Breast epithelium (tissue), 4 donors: ENCODE results near the gene SF3A1. TPM values are rescaled to one million over a fixed set of nuclear protein-coding genes. Genes with fewer than 3 reads are reported as not detected.

Experiments used
- DNase-seq, 2 donors: peaks; one replicate each; pipeline ENCODE4 v3.0.0-alpha.2; 2019; ENCODE audit warnings: low spot score in 2 of 2
- H3K27ac ChIP-seq, 2 donors: fragments of 200-600 bp; sonication (generic) in 1 of 2; one replicate each; pipeline ENCODE4 v1.5.1; 2016 to 2019; ENCODE audit warnings: mild to moderate bottlenecking in 1 of 2
- H3K27me3 ChIP-seq, 2 donors: fragments of 200-600 bp; sonication (generic) in 1 of 2; one replicate each; pipeline versions ENCODE4 v1.5.1 to v1.6.0; 2017 to 2019; ENCODE audit warnings: control low read depth in 1 of 2, mild to moderate bottlenecking in 1 of 2
- H3K36me3 ChIP-seq: fragments of 200-600 bp; one replicate; pipeline ENCODE4 v1.5.1; 2019
- H3K4me1 ChIP-seq, 2 donors: fragments of 200-600 bp; sonication (generic); one replicate each; pipeline ENCODE4 v1.5.1; 2016 to 2019; ENCODE audit warnings: control low read depth in 1 of 2
- H3K4me3 ChIP-seq, 3 donors: fragments of 200-600 bp; sonication (generic); 1 replicate in 2 of 3; 2 replicates in 1 of 3; pipeline ENCODE4 v1.5.1; 2016 to 2019; ENCODE audit warnings: mild to moderate bottlenecking in 3 of 3, moderate library complexity in 2 of 3
- H3K9me3 ChIP-seq, 2 donors: fragments of 200-600 bp; sonication (generic) in 1 of 2; one replicate each; pipeline ENCODE4 v1.5.1; 2016 to 2019; ENCODE audit warnings: control low read depth in 1 of 2
- CTCF ChIP-seq, 3 donors: fragments of 450-650 bp; IDR thresholded peaks; one replicate each; pipeline ENCODE4 v1.5.1; 2016 to 2017; ENCODE audit warnings: antibody characterized with exemption in 3 of 3, mild to moderate bottlenecking in 3 of 3, moderate library complexity in 3 of 3
- POLR2A ChIP-seq: fragments of 450-650 bp; IDR thresholded peaks from one replicate; pipeline ENCODE4 v1.6.1; 2016; ENCODE audit warnings: antibody characterized with exemption, mild to moderate bottlenecking, moderate library complexity
- POLR2AphosphoS5 ChIP-seq, 3 donors: sonication (generic); formaldehyde crosslinking; IDR thresholded peaks; one replicate each; pipeline ENCODE4 v1.6.1; 2017; ENCODE audit warnings: antibody characterized with exemption in 3 of 3
- intact Hi-C: fragments of 100-400 bp; cut with DNase I; formaldehyde crosslinking; loops from one replicate; pipeline ENCODE4 v1.15.1; 2023; ENCODE audit warnings: low total_unique reads
- total RNA-seq, 3 donors: library from RNA; depleted of rRNA; stranded (reverse); fragments of >200 nt; gene quantifications; one replicate each; pipeline ENCODE4 v1.1.0, GENCODE V29; 2016

Gene SF3A1
- total RNA-seq, 3 donors from 2014 or later, result 47.7 to 68.6 (median 47.9) TPM

GRCh38 chr22:30351226-30351625, 5.5 kb downstream of the SF3A1 start:
- TF ChIP-seq CTCF (IDR thresholded peaks at IDR 0.05) (no peak), POLR2A (no peak), POLR2AphosphoS5 (IDR thresholded peaks at IDR 0.05) (no peak)
- DNase-seq, result no peak
- intact Hi-C loops, result no loop called here
- Histone ChIP-seq H3K4me1 (peaks cover 0 to 11% of the 10 kb centered on the region in 2 donors), H3K9me3 (no peaks in the 10 kb centered on the region), H3K27me3 (no peaks in the 10 kb centered on the region), H3K4me3 (no peak overlapping the region), H3K27ac (no peak overlapping the region), H3K36me3 (peaks cover under 1% of the 10 kb centered on the region)

GRCh38 chr22:30348809-30349208, 7.9 kb downstream of the SF3A1 start:
- Histone ChIP-seq H3K27me3 (no peaks in the 10 kb centered on the region), H3K9me3 (no peaks in the 10 kb centered on the region), H3K4me3 (no peak overlapping the region), H3K27ac (no peak overlapping the region), H3K36me3 (peaks cover 11% of the 10 kb centered on the region), H3K4me1 (peaks cover 0 to under 1% of the 10 kb centered on the region in 2 donors)
- no peak for DNase-seq
- TF ChIP-seq POLR2AphosphoS5 (IDR thresholded peaks at IDR 0.05) (no peak), CTCF (IDR thresholded peaks at IDR 0.05) (no peak), POLR2A (no peak)
- intact Hi-C loops, result no loop called here

- DNase-seq, result no peak
- Histone ChIP-seq H3K27me3 (no peaks in the 10 kb centered on the region), H3K36me3 (peaks cover 11% of the 10 kb centered on the region), H3K9me3 (no peaks in the 10 kb centered on the region), H3K4me3 (no peak overlapping the region), H3K27ac (no peak overlapping the region), H3K4me1 (no peaks in the 10 kb centered on the region)
- intact Hi-C loops, result no loop called here
- no peak for TF ChIP-seq POLR2A
- TF ChIP-seq CTCF (IDR thresholded peaks at IDR 0.05), result no peak
- TF ChIP-seq POLR2AphosphoS5 (IDR thresholded peaks at IDR 0.05), result no peak
Observed at GRCh38 chr22:30348404-30348803, 8.3 kb downstream of the SF3A1 start.

- Histone ChIP-seq H3K4me1 (no peaks in the 10 kb centered on the region), H3K4me3 (no peak overlapping the region), H3K27me3 (no peaks in the 10 kb centered on the region), H3K9me3 (no peaks in the 10 kb centered on the region), H3K27ac (no peak overlapping the region), H3K36me3 (peaks cover 11% of the 10 kb centered on the region)
- intact Hi-C loops, result no loop called here
- no peak for DNase-seq
- TF ChIP-seq CTCF (IDR thresholded peaks at IDR 0.05) (no peak), POLR2A (no peak), POLR2AphosphoS5 (IDR thresholded peaks at IDR 0.05) (no peak)
Observed at GRCh38 chr22:30347255-30347892, 9.3 kb downstream of the SF3A1 start.

GRCh38 chr22:30344447-30345200, 12.1 kb downstream of the SF3A1 start:
- intact Hi-C loops, result loop anchor here (2.0 kb wide), 1 partner anchor 62 kb away; no protein-coding TSS in a partner anchor
- H3K27ac ChIP-seq, result no peak overlapping the region
- H3K4me3 ChIP-seq, result no peak overlapping the region
- TF ChIP-seq CTCF (IDR thresholded peaks at IDR 0.05), result no peak
- TF ChIP-seq POLR2AphosphoS5 (IDR thresholded peaks at IDR 0.05), result no peak
- no peak for TF ChIP-seq POLR2A
- no peak for DNase-seq
- H3K27me3 ChIP-seq, result no peaks in the 10 kb centered on the region
- peaks cover 4% of the 10 kb centered on the region in 2 donors for H3K4me1 ChIP-seq
- H3K9me3 ChIP-seq, result no peaks in the 10 kb centered on the region
- peaks cover 15% of the 10 kb centered on the region for H3K36me3 ChIP-seq
